K562 (cell line): ENCODE measurements around the gene AFF1. TPM values are rescaled to one million over a fixed set of nuclear protein-coding genes. Genes with fewer than 3 reads are reported as not detected.

ENCODE experiments used
- ATAC-seq: fragments of 200-7000 bp; cut with Tn5 transposase; 3 replicates; pipeline ENCODE4 v1.9.1; 2020; ENCODE audit warnings: moderate library complexity
- BruUV-seq: library from RNA; stranded (reverse); fragments of 400-500 nt; replicated peaks from 2 replicates; lab custom pipeline; 2021; lab: Mats Ljungman, UMichigan
- CTCF ChIA-PET: fragments of 300-600 bp; formaldehyde crosslinking; extraction: SDS; loops from one replicate; lab custom pipeline; 2021; ENCODE audit warnings: low intra/inter-chr PET ratio; lab: Yijun Ruan, JAX
- POLR2A ChIA-PET: fragments of 300-600, 350-650 bp; sonication (Branson Sonifier 250); formaldehyde crosslinking; extraction: SDS; loops from one replicate; lab custom pipeline; 2021; ENCODE audit warnings: antibody characterized with exemption, inconsistent platforms; lab: Yijun Ruan, JAX
- DNase-seq, 4 experiments: peaks; one replicate each; pipeline versions ENCODE4 v3.0.0 to v3.0.0-alpha.2; 2011 to 2018; ENCODE audit warnings: low spot score in 3 of 4, mixed read lengths in 3 of 4; ENCODE audit errors: extremely low read depth in 1 of 4
- FAIRE-seq: peaks from 2 replicates; lab custom pipeline; 2011; peaks lifted over from hg19 to GRCh38; lab: Jason Lieb, UNC
- H2AFZ ChIP-seq: 2 replicates; pipeline ENCODE4 v1.6.0; 2011; ENCODE audit warnings: low read depth, low read length, control low read depth, inconsistent platforms
- H3K27ac ChIP-seq: fragments of 200-600 bp; 3 replicates; pipeline ENCODE4 v1.8.0; 2011; ENCODE audit warnings: low read depth, mild to moderate bottlenecking, control low read depth, inconsistent platforms, low read length, moderate library complexity, mixed read lengths; ENCODE audit errors: extremely low read depth
- H3K27me3 ChIP-seq, 2 experiments: fragments of 300-600 bp in 1 of 2; 2 replicates in 1 of 2; 3 replicates in 1 of 2; pipeline versions ENCODE4 v1.6.0 to v1.8.0; 2011; ENCODE audit warnings: inconsistent platforms in 2 of 2, low read length in 2 of 2, mild to moderate bottlenecking in 1 of 2, mixed read lengths in 1 of 2, moderate library complexity in 1 of 2; ENCODE audit not compliant: control insufficient read depth in 2 of 2, insufficient read depth in 2 of 2
- H3K36me3 ChIP-seq: fragments of 300-600 bp; 3 replicates; pipeline ENCODE4 v1.8.0; 2011; ENCODE audit warnings: mild to moderate bottlenecking, low read length, inconsistent platforms; ENCODE audit not compliant: control insufficient read depth, insufficient read depth
- H3K4me1 ChIP-seq, 2 experiments: fragments of 200-600 bp in 1 of 2; replicated peaks in 1 of 2; 2 replicates in 1 of 2; 3 replicates in 1 of 2; pipeline versions ENCODE4 v1.5.1 to v1.8.0; 2011; ENCODE audit warnings: inconsistent platforms in 2 of 2, low read length in 2 of 2, mild to moderate bottlenecking in 1 of 2, mixed read lengths in 1 of 2, moderate library complexity in 1 of 2; ENCODE audit not compliant: control insufficient read depth in 2 of 2, insufficient read depth in 2 of 2
- H3K4me2 ChIP-seq: 2 replicates; pipeline ENCODE4 v1.6.1; 2011; ENCODE audit warnings: low read length, control low read depth, inconsistent platforms, mixed read lengths; ENCODE audit not compliant: insufficient read depth
- H3K4me3 ChIP-seq: fragments of 200-600 bp; sonication (generic), shearing (Covaris generic); 2 replicates; pipeline ENCODE4 v1.5.1; 2016; ENCODE audit warnings: control low read depth, inconsistent platforms
- H3K79me2 ChIP-seq: fragments of 200-600 bp; 3 replicates; pipeline ENCODE4 v1.8.0; 2011; ENCODE audit warnings: low read length, inconsistent platforms; ENCODE audit not compliant: control insufficient read depth, insufficient read depth
- H3K9ac ChIP-seq, 2 experiments: 2 replicates each; pipeline versions ENCODE4 v1.6.0 to v1.6.1; 2011; ENCODE audit warnings: low read depth in 2 of 2, low read length in 2 of 2, control low read depth in 1 of 2, inconsistent platforms in 1 of 2, mild to moderate bottlenecking in 1 of 2, mixed read lengths in 1 of 2; ENCODE audit not compliant: insufficient read depth in 1 of 2
- H3K9me1 ChIP-seq: one replicate; pipeline ENCODE4 v1.6.0; 2011; ENCODE audit warnings: inconsistent platforms, mild to moderate bottlenecking, low read length, moderate library complexity; ENCODE audit not compliant: control insufficient read depth, insufficient read depth
- H3K9me3 ChIP-seq: replicated peaks from 2 replicates; pipeline ENCODE4 v1.5.1; 2011; ENCODE audit warnings: low read depth, low read length, inconsistent platforms; ENCODE audit not compliant: control insufficient read depth, insufficient read depth
- H4K20me1 ChIP-seq: replicated peaks from 2 replicates; pipeline ENCODE4 v1.6.1; 2011; ENCODE audit warnings: low read length, inconsistent platforms, mixed read lengths; ENCODE audit not compliant: control insufficient read depth, insufficient read depth
- BRD4 ChIP-seq: fragments of 200-600 bp; sonication (generic); IDR thresholded peaks from 2 replicates; pipeline ENCODE4 v1.6.1; 2017; ENCODE audit warnings: inconsistent platforms
- CREBBP ChIP-seq: IDR thresholded peaks from one replicate; pipeline ENCODE4 v1.6.1; 2012; ENCODE audit warnings: low read depth, mild to moderate bottlenecking, control low read depth, inconsistent platforms, low read length
- HDAC2 ChIP-seq: fragments of 450-650 bp; IDR thresholded peaks from 2 replicates; pipeline ENCODE4 v1.6.1; 2016; ENCODE audit warnings: mild to moderate bottlenecking
- MEIS2 ChIP-seq: fragments of 450-650 bp; IDR thresholded peaks from 2 replicates; pipeline ENCODE4 v1.6.1; 2014; ENCODE audit warnings: mild to moderate bottlenecking; ENCODE audit not compliant: partially characterized antibody
- MYC ChIP-seq, 2 experiments: fragments of 250-450 bp in 1 of 2; sonication (Bioruptor Pico) in 1 of 2; IDR thresholded peaks; 2 replicates each; pipeline versions ENCODE4 v1.5.1 to v1.6.1; 2012 to 2021; ENCODE audit warnings: low read depth in 2 of 2, borderline replicate concordance in 1 of 2, improper control_type of control experiment in 1 of 2, low read length in 1 of 2, mild to moderate bottlenecking in 1 of 2, moderate library complexity in 1 of 2
- OTX1 ChIP-seq: fragments of 450-650 bp; formaldehyde crosslinking; IDR thresholded peaks from 2 replicates; pipeline ENCODE4 v1.4.0; 2022; ENCODE audit warnings: mild to moderate bottlenecking
- POLR2A ChIP-seq: fragments of 450-650 bp; conservative IDR thresholded peaks from 2 replicates; pipeline ENCODE4 v1.6.1; 2016
- RBM17 ChIP-seq: fragments of 200-400 bp; formaldehyde crosslinking; IDR thresholded peaks from 2 replicates; pipeline ENCODE4 v1.6.1; 2017; ENCODE audit warnings: low read depth, mild to moderate bottlenecking, low read length, borderline replicate concordance
- RCOR1 ChIP-seq, 2 experiments: IDR thresholded peaks; 2 replicates each; pipeline ENCODE4 v1.6.1; 2012; ENCODE audit warnings: low read depth in 2 of 2, low read length in 2 of 2, borderline replicate concordance in 1 of 2, improper control_type of control experiment in 1 of 2
- SAP30 ChIP-seq: fragments of 200-600 bp; sonication (generic); IDR thresholded peaks from 2 replicates; pipeline ENCODE4 v1.6.1; 2012; ENCODE audit warnings: borderline replicate concordance, low read depth, mild to moderate bottlenecking, moderate library complexity, low read length, control low read depth, inconsistent platforms; ENCODE audit not compliant: insufficient read depth, poor library complexity, severe bottlenecking
- TCF3 ChIP-seq: sonication (generic); formaldehyde crosslinking; IDR thresholded peaks from 2 replicates; pipeline ENCODE4 v1.4.0; 2020; ENCODE audit warnings: mild to moderate bottlenecking, missing genetic modification reagents
- XRCC4 ChIP-seq: IDR thresholded peaks from one replicate; pipeline ENCODE4 v1.6.1; 2011; ENCODE audit not compliant: insufficient read depth, insufficient read length; ENCODE audit errors: extremely low read depth
- ZNF347 ChIP-seq: fragments of 450-650 bp; formaldehyde crosslinking; IDR thresholded peaks from 2 replicates; pipeline ENCODE4 v1.4.0; 2020; ENCODE audit warnings: low read depth, mild to moderate bottlenecking, moderate library complexity
- WGBS: fragments of 100-300 bp; shearing (Covaris generic); methylation state at CpG from one replicate; pipeline ENCODE4 v1.1.6; 2016; ENCODE audit warnings: low coverage, mixed read lengths; ENCODE audit not compliant: insufficient coverage; ENCODE audit errors: missing lambda C conversion rate; 5-methylcytosine and 5-hydroxymethylcytosine counted together
- in situ Hi-C: fragments of 300-500 bp; cut with MboI; formaldehyde crosslinking; loops from 4 replicates; pipeline ENCODE4 v1.15.0; 2018; ENCODE audit warnings: inconsistent platforms, mixed read lengths
- intact Hi-C: fragments of 100-400 bp; cut with micrococcal nuclease; formaldehyde crosslinking; loops from 2 replicates; pipeline ENCODE4 v1.14.2; 2022
- polyA plus RNA-seq, 8 experiments: library from polyadenylated mRNA; depleted of rRNA in 4 of 8; stranded (reverse) in 5 of 8; unstranded in 3 of 8; fragments of >200 nt; fragmentation: Nextera tagmentation in 2 of 8; fragmentation: Illumina TruSeq in 1 of 8; extraction: Ambion mirVana in 2 of 8; extraction: Trizol in 1 of 8; gene quantifications; 2 replicates each; pipeline versions ENCODE4 v1.2.1 to v1.2.3, GENCODE V29; 2011 to 2014; ENCODE audit warnings: inconsistent platforms in 1 of 8, missing spikeins in 1 of 8
- total RNA-seq, 7 experiments: library from RNA; depleted of rRNA in 6 of 7; stranded (reverse); fragments of >200 nt in 6 of 7; fragmentation: Illumina TruSeq in 2 of 7; extraction: Trizol in 2 of 7; gene quantifications; 2 replicates each; pipeline versions ENCODE4 v1.2.1 to v1.2.3, GENCODE V29; 2011 to 2021; ENCODE audit warnings: low replicate concordance in 1 of 7
- TF ChIP-seq, protein P1 (sequence below), 2 experiments: fragments of 250-450 bp in 1 of 2; fragments of 450-650 bp in 1 of 2; sonication (Bioruptor Pico) in 1 of 2; IDR thresholded peaks; 2 replicates each; pipeline versions ENCODE4 v1.6.1 to v1.8.0; 2016 to 2021; ENCODE audit warnings: mild to moderate bottlenecking in 2 of 2, moderate library complexity in 2 of 2, missing compliant biosample characterization in 1 of 2, missing genetic modification characterization in 1 of 2
- TF ChIP-seq, protein P2 (sequence below): fragments of 450-650 bp; formaldehyde crosslinking; IDR thresholded peaks from 2 replicates; pipeline ENCODE4 v1.4.0; 2022; ENCODE audit warnings: mild to moderate bottlenecking, moderate library complexity
- TF ChIP-seq, protein P3 (sequence below): conservative IDR thresholded peaks from 2 replicates; pipeline ENCODE4 v1.6.1; 2011; ENCODE audit warnings: low read depth, mild to moderate bottlenecking, low read length; ENCODE audit not compliant: control insufficient read depth
- TF ChIP-seq, protein P4 (sequence below): fragments of 250-450 bp; sonication (Bioruptor Pico); IDR thresholded peaks from 2 replicates; pipeline ENCODE4 v1.8.0; 2021; ENCODE audit warnings: moderate library complexity, mild to moderate bottlenecking, inconsistent platforms

The AFF1 gene
- total and polyA plus RNA-seq, 9 of the 15 experiments (the other 6 are each of a cell fraction or from before 2014, with no cell fraction given): 4.1 to 47.5 (median 17.2) TPM

DNA sequence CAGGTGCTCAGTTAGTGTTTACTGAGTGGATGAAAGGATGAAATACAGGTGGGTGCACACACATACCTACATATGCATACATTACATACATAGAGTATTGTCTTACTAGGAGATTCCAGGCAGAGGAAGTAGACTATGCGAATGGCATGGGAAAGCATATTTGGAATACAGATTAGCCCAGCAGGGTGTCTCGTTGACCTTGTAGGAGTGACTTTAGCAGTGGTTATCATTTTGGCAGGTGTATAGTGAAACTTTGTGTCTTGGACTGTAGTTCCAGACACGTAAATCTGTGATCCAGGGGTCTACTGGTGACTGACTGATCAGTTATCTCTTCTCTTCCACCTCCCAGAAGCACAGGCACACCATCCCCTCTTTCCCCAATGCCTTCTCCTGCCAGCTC lies 199.3 kb downstream of the AFF1 start (continued):
- TF ChIP-seq, protein P1, sequence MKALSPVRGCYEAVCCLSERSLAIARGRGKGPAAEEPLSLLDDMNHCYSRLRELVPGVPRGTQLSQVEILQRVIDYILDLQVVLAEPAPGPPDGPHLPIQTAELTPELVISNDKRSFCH (CRISPR knock-in tag; IDR thresholded peaks at IDR 0.05): no peak
- TF ChIP-seq, protein P1 (tag; IDR thresholded peaks at IDR 0.05): no peak
- TF ChIP-seq POLR2A (no peak), TCF3 (CRISPR knock-in tag) (no peak)
- TF ChIP-seq, protein P2, sequence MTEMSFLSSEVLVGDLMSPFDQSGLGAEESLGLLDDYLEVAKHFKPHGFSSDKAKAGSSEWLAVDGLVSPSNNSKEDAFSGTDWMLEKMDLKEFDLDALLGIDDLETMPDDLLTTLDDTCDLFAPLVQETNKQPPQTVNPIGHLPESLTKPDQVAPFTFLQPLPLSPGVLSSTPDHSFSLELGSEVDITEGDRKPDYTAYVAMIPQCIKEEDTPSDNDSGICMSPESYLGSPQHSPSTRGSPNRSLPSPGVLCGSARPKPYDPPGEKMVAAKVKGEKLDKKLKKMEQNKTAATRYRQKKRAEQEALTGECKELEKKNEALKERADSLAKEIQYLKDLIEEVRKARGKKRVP (CRISPR knock-in tag): no peak

DNA sequence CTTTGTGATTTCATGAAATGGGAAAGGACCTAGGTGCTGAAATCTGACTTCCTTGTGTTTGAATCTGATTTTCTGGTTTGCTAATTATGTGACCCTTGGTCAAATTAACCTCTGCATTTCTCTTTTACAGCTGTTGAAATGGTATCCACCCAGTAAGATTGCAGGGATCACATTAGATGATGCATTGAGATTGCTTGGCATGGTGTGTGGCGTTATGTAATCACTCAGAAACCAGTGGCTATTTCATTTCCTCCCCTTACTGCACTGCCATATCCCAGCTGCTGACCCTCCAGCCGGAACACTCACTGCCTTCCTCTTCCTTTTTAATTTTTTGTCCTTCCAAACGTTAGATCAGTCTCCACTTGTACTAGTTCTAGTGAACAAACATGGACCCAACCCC lies 206.6 kb downstream of the AFF1 start:
- H3K36me3 ChIP-seq: peaks cover 55% of the 10 kb centered on the region
- 72% methylated on average over 3 of the region's 3 CpGs for WGBS
- no peak overlapping the region for H2AFZ ChIP-seq
- H3K4me3 ChIP-seq: no peak overlapping the region
- no peaks in the 10 kb centered on the region for H3K4me1 ChIP-seq
- ChIA-PET CTCF (no interaction called here), POLR2A (interaction anchor here (1.1 to 1.4 kb wide), 2 partner anchors 9 to 36 kb away, joined by 3 to 5 read pairs; no protein-coding TSS in a partner anchor)
- no peak for DNase-seq
- H3K4me2 ChIP-seq: no peak overlapping the region
- no peaks in the 10 kb centered on the region for H3K9me3 ChIP-seq
- no peak for FAIRE-seq
- no peaks in the 10 kb centered on the region for H3K9me1 ChIP-seq
- intact Hi-C loops (no loop called here), in situ Hi-C loops (no loop called here)
- ATAC-seq: no peak
- H3K27ac ChIP-seq: no peak overlapping the region
- H4K20me1 ChIP-seq: no peaks in the 10 kb centered on the region; the same call in 1 of the 2 replicates
- no peak overlapping the region for H3K9ac ChIP-seq
- BruUV-seq: no TSS peak
- H3K27me3 ChIP-seq: no peaks in the 10 kb centered on the region
- no peaks in the 10 kb centered on the region for H3K79me2 ChIP-seq
- TF ChIP-seq CREBBP (no peak), RCOR1 (IDR thresholded peaks at IDR 0.05; ENCODE audit: borderline replicate concordance in 1 of 2, low read depth in 2 of 2, low read length in 2 of 2) (no peak), MEIS2 (no peak), XRCC4 (no peak), BRD4 (no peak), RBM17 (no peak), HDAC2 (no peak), OTX1 (CRISPR knock-in tag) (no peak), SAP30 (no peak), ZNF347 (CRISPR knock-in tag) (no peak), MYC (IDR thresholded peaks at IDR 0.05; ENCODE audit: low read depth, low read length) (no peak), MYC (CRISPR knock-in tag; IDR thresholded peaks at IDR 0.05; ENCODE audit: borderline replicate concordance, low read depth) (no peak)
- TF ChIP-seq, protein P3, sequence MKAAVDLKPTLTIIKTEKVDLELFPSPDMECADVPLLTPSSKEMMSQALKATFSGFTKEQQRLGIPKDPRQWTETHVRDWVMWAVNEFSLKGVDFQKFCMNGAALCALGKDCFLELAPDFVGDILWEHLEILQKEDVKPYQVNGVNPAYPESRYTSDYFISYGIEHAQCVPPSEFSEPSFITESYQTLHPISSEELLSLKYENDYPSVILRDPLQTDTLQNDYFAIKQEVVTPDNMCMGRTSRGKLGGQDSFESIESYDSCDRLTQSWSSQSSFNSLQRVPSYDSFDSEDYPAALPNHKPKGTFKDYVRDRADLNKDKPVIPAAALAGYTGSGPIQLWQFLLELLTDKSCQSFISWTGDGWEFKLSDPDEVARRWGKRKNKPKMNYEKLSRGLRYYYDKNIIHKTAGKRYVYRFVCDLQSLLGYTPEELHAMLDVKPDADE: no peak
- TF ChIP-seq, protein P4, sequence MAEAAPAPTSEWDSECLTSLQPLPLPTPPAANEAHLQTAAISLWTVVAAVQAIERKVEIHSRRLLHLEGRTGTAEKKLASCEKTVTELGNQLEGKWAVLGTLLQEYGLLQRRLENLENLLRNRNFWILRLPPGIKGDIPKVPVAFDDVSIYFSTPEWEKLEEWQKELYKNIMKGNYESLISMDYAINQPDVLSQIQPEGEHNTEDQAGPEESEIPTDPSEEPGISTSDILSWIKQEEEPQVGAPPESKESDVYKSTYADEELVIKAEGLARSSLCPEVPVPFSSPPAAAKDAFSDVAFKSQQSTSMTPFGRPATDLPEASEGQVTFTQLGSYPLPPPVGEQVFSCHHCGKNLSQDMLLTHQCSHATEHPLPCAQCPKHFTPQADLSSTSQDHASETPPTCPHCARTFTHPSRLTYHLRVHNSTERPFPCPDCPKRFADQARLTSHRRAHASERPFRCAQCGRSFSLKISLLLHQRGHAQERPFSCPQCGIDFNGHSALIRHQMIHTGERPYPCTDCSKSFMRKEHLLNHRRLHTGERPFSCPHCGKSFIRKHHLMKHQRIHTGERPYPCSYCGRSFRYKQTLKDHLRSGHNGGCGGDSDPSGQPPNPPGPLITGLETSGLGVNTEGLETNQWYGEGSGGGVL (CRISPR knock-in tag): no peak
